GM19351 (cell line): ENCODE results near the gene SGF29.
A peak's percentile ranks its signal among the peaks of the same experiment; 100 is the strongest.
"Not testable (repeated sequence)": the region's sequence is repeated elsewhere in the genome, so short reads cannot be mapped to it uniquely, and the experiment has no call there.

ENCODE experiments used
- ATAC-seq: cut with Tn5 transposase; IDR thresholded peaks from one replicate; pipeline ENCODE4 v1.9.1; 2021; ENCODE audit warnings: mild to moderate bottlenecking, moderate library complexity; ENCODE audit not compliant: unreplicated experiment

The SGF29 gene

GRCh38 chr16:28532940-28533647 is 20.6 kb upstream of the SGF29 start:
- no peak for ATAC-seq

DNA sequence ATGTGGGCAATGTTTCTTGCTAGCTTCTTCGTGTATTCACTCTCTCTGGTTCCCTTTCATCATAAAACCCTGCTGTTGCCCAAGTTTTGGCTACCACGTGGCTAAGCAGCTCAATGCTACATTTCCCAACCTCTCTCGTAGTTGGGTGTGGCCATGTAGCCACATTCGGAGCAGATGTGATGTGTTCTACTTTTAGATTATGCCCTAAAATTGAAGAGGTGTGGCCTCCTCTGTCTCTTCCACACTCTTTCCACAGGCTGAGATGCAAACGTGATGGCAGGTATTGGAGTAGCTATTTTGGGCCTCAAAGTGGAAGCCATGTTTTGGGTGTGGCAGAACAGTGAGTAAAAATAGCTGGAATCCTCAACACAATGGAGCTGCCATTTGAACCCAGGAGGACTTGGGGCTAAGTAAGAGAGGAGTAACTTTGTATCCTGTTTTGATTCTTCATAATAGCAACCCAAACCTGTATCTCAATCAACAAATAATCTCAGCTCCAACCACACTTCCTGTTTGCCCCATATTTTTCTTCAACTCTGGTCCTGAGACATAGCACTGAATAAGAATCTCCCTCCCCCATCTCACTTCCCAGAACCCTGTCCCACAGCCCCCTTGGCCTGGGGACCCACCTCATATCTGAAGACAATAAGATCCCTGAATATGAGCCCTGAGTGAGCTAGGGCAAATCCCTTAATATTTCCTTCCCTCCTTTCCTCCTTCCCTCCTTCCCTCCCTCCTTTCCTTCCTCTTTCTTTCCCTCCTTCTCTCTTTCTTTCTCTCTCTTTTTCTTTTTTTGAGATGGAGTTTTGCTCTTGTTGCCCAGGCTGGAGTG is 19.0 kb upstream of the SGF29 start:
- ATAC-seq, result no peak

DNA sequence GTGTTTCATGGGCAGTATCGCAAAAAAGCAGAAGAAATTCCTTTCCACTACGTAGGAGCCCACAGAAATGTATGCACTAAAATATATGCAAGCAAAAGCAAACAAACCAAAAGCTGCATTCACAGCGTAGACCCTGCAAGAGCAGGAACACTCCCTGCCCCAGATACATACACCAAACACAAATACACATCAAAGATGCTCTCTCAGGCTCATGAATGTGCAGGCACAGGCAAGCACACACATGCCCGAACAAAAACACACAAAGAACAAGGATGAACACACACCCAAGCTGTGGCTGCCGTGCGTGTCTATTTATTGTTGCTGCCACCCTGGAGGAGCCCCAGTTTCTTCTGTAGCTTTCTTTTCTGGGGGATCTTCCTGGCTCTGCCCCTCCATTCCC is 16.6 kb upstream of the SGF29 start:
- ATAC-seq, result no peak

GRCh38 chr16:28537964-28538732 is 15.6 kb upstream of the SGF29 start:
- no peak for ATAC-seq

DNA sequence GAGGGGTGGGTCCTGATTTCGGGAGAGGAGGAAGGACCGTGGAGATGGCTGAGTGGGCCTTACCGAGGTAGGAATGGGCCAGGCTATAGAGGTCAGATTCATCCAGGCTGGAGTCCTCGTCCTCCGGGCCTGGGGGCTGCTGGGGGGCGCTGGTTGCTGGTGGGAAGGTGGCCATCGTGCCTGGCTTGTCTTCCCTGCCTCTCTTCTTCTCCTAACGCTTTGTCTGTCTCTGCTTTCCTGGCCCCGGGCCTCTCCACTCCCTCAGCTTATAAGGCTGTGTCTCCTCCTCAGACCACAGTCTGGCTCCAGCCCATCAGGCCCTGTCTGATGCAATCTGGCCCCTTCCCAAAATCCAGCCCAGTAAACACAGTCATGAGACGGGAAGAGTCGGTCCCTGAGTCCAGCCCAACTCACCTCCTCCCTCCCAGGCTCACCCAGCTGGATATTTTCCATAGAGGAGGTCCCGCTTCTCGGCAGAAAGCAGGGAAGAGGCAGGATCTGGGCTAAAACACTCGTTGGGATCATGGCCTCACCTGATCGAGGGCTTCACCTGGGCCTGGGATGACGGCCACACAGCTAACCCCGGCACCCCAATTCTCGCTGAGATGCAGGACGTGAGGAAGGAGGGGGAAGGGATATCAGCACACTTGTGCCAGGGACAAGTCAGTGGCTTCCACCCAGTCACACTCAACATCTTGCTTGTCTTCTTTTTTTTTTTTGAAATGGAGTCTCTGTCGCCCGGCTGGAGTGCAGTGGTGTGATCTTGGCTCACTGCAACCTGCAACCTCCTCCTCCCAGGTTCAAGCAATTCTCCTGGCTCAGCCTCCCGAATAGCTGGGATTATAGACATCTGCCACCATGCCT is 14.8 kb upstream of the SGF29 start, which contains the start of gene NUPR1:
TSS of gene NUPR1 (minus strand) at position 242 of the 864 bp plus-strand sequence. CDS start at position 175, 67 bp downstream.
- ATAC-seq, result no peak

DNA sequence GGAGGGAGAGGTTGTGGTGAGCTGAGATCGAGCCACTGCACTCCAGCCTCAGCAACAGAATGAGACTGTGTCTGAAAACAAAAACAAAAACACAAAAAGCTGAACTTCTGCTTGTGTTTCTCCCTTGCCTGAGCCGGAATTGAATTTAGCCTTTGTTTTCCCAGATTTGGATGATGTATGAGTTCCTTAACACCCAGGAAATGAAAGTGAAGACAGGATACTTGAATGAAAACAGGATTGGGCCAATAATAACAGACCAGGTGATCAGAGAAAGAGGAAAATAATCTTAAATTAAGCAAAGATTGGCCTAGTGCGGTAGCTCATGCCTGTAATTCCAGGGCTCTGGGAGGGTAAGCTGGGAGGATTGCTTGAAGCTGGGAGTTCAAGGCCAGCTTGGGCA is 13.4 kb upstream of the SGF29 start:
- no peak for ATAC-seq

- ATAC-seq, result no peak
Observed at GRCh38 chr16:28542646-28543045, 11.1 kb upstream of the SGF29 start.

DNA sequence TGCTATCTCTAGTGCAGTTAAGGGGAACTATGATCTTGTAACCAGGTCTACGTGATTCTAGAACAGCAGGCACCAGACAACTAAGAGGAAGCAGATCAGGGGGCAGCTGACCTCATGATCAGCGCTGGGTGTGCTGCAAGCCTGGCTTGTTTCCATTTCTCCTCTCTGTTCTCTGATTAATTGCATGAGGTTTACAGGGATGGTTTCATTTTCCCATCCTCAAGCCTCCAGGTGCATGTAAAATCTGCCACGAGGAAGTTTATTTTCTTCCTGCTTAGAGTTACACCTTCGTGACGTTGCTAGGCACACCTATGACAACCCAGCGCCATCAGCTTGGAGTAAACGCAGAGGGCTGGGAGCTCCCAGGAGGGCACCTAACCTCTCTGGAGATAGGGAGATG is 10.6 kb upstream of the SGF29 start:
- no peak for ATAC-seq

DNA sequence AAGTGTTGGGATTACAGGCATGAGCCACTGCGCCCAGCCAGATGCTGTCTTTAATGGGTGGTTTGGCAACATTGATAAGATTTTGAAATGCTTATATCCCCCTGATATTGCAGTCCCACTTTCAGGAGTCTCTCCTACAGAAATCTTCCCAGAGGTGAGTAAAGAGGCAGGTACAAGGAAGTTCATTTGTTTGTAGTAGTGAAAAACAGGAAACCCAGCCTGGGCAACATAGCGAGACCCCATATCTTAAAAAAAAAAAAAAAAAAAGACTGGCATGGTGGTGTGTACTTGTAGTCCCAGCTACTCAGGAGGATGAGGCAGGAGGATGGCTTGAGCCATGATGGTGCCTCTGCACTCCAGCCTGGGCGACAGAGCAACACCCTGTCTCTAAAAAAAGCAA is 8.7 kb upstream of the SGF29 start:
- no peak for ATAC-seq

- not testable (repeated sequence) for ATAC-seq
Observed at GRCh38 chr16:28545964-28546363, 7.8 kb upstream of the SGF29 start.

GRCh38 chr16:28546626-28547025 is 7.1 kb upstream of the SGF29 start:
- ATAC-seq, result no peak

DNA sequence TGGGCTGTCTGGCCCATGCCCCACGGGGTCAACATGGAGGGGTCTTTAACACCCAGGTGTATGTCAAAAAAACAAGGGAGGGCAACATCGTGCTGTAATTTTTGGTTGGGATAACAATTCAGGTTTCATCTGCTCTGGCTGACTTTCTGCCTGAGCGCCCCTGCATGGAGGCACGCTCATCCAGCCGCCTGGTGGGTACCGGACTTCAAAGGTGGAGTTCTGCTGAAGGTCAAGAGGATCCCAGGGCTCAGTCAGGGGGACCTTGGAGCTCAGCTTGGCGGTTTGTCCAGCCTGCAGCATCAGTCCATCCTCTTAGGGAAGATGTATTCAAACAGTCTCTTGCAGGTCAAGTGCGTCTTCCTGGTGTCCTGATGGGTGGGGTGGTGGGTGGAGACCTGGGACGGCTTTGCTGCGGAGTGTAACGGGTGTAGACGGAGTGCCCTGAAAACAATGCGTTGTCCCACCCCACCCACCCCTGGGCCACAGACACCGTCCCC is 5.4 kb upstream of the SGF29 start:
- ATAC-seq, result no peak

GRCh38 chr16:28549301-28549899 is 4.3 kb upstream of the SGF29 start:
- no peak for ATAC-seq

DNA sequence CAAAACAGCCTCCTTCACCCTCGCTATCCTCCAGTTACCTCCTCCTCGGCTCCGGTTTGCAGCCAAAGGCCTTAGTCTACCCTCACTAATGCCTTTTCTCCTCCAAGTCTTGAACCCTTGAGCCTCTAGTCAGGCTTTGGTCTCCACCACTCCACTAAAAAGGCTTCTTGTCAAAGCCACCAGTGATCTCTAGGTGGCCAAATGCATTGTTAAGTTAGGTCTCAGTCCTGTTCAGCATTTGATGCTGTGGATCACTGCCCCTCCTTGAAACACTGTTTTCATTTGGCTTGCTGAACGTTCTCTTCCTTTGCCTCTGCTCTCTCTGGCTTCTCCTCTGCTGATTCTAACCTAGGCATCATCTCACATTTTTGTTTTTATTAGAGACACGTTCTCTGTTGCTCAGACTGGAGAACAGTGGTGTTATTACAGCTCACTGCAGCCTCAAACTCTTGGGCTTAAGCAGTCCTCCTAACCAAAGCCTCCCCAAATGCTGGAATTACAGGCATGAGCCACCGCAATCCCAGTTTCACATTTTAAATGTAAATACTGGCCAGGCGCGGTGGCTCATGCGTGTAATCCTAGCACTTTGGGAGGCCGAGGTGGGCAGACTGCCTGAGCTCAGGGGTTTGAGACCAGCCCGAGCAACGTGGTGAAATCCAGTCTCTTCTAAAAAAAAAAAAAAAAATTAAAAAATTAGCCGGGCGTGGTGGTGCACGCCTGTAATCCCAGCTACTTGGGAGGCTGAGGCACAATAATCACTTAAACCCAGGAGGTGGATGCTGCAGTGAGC is 1.1 kb downstream of the SGF29 start:
- ATAC-seq, result peak; percentile 3

DNA sequence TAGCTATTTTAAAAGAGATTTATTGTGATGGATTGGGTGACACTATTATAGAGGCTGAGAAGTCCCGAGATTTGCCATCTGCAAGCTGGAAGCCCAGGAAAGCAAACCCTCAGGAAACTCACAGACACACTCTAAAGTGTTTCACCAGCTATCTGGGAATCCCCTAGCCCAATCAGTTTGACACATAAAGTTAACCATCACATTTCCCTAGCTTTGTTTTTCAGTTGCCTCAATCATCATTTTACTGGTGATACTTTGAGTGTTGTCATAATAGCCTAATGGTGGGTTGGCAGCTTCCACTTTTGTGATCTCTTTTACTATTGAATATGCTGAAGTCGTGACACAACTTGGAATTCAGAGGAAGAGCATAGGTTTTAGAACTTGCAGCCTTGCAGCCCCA is 1.8 kb downstream of the SGF29 start:
- ATAC-seq, result no peak

GRCh38 chr16:28556914-28557320 is 3.2 kb downstream of the SGF29 start:
- ATAC-seq, result no peak

- ATAC-seq, result no peak
Observed at GRCh38 chr16:28558456-28558855, 4.7 kb downstream of the SGF29 start.

DNA sequence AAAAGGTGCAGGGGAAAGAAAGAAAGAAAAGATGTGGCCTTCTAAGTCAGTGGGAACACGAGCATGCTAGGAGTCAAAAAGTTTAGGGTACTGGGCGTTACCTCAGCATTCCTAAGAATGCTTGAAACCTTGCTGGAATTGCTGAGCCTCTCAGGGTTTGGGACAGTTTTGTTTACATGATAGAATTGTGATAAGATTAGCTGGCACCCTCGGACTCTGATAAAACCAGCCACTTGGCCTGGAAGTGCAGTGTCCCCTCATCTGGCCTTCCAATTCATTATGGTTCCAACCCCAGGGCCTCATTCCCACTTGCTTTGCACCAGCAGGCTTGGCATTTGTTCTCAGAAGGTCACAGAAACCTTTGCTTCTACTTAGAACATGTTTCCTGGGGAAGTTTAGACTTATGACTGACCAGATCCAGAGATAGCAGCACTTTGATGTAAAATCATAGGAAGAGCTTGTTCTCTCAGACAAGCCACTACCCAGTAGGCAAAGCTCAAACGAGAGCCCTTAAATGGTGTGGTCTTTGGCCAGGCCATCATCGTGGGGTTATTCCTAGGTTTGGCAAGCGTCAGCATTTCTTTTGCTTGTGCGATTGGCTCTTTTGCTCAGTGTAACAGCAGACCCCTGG is 8.0 kb downstream of the SGF29 start:
- ATAC-seq, result no peak

DNA sequence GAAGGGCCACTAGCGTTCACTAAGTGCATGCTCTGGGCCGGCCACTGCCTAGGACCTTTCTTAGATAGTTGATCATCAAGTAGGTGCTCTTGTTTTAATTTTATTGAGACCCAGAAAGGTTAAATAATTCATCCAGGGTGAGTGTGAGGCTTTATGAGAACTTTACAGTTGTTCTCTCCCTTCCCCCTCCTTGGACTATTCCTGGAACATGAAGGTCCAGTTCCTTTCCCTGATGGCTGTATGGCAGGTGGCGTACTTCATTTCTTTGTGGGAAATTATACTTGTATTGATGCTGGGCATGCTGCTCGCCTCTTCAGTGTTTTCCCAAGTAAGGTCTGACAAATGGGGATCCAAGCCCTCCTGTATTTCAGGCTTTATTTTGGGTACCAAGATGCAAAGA is 8.5 kb downstream of the SGF29 start:
- no peak for ATAC-seq
